ENCODE results near the gene CMTM6.

Gene CMTM6

DNA sequence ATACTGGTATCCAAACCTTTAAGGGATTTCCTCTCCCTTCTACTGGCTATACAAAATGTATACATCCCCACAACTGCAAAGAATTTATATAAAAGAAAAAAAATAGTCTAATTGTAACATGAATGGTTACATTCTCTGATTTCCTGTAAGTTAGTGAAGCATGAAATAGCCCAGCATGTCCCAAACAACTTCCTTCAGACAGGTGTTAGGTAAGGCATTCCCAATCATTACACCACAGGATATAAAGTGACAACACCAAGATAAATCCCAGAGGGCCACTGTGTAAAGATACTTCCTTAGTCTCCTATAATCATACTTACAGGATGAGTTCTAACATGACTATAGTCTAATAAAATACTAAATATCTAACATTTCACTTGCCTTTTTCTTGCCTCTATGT, 7.6 kb downstream of the CMTM6 start:
- no peak for DNase-seq
- no peaks in the 10 kb centered on the region for H3K36me3 ChIP-seq (replicated peaks; ENCODE audit: insufficient read depth, low read length)
- peaks cover 52% of the 10 kb centered on the region for H3K79me2 ChIP-seq (ENCODE audit: low read length)
- H3K4me1 ChIP-seq (ENCODE audit: low read length): peaks cover 21% of the 10 kb centered on the region
- H3K4me3 ChIP-seq (ENCODE audit: low read length): no peak overlapping the region
- no peak overlapping the region for H2AFZ ChIP-seq (ENCODE audit: low read length)
- no peak for TF ChIP-seq EZH2 (optimal IDR thresholded peaks at IDR 0.05; ENCODE audit: low read depth, low read length)
- TF ChIP-seq, protein P1, sequence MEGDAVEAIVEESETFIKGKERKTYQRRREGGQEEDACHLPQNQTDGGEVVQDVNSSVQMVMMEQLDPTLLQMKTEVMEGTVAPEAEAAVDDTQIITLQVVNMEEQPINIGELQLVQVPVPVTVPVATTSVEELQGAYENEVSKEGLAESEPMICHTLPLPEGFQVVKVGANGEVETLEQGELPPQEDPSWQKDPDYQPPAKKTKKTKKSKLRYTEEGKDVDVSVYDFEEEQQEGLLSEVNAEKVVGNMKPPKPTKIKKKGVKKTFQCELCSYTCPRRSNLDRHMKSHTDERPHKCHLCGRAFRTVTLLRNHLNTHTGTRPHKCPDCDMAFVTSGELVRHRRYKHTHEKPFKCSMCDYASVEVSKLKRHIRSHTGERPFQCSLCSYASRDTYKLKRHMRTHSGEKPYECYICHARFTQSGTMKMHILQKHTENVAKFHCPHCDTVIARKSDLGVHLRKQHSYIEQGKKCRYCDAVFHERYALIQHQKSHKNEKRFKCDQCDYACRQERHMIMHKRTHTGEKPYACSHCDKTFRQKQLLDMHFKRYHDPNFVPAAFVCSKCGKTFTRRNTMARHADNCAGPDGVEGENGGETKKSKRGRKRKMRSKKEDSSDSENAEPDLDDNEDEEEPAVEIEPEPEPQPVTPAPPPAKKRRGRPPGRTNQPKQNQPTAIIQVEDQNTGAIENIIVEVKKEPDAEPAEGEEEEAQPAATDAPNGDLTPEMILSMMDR (IDR thresholded peaks at IDR 0.05; ENCODE audit: low read length): no peak
- TF ChIP-seq EZH2phosphoT487 (IDR thresholded peaks at IDR 0.05; ENCODE audit: low read length): no peak
- H4K20me1 ChIP-seq (ENCODE audit: insufficient read depth, low read length): no peaks in the 10 kb centered on the region; the same call in 1 of the 2 replicates
- 0 out of 2 replicates have a peak, but pooled peaks cover 4% of the 10 kb centered on the region for H3F3A ChIP-seq (ENCODE audit: insufficient read depth, low read length)
- no peaks in the 10 kb centered on the region for H3K9me3 ChIP-seq (replicated peaks; ENCODE audit: insufficient read depth, low read length)
- no peak overlapping the region for H3K9ac ChIP-seq (ENCODE audit: low read length)
- no peaks in the 10 kb centered on the region for H3K27me3 ChIP-seq (replicated peaks; ENCODE audit: insufficient read depth, low read length)
- H3K9me2 ChIP-seq (replicated peaks; ENCODE audit: insufficient read depth, low read length): no peaks in the 10 kb centered on the region
- H3K27ac ChIP-seq (ENCODE audit: low read length): no peak overlapping the region
- no peak overlapping the region for H3K4me2 ChIP-seq (ENCODE audit: low read depth, low read length)

DNA sequence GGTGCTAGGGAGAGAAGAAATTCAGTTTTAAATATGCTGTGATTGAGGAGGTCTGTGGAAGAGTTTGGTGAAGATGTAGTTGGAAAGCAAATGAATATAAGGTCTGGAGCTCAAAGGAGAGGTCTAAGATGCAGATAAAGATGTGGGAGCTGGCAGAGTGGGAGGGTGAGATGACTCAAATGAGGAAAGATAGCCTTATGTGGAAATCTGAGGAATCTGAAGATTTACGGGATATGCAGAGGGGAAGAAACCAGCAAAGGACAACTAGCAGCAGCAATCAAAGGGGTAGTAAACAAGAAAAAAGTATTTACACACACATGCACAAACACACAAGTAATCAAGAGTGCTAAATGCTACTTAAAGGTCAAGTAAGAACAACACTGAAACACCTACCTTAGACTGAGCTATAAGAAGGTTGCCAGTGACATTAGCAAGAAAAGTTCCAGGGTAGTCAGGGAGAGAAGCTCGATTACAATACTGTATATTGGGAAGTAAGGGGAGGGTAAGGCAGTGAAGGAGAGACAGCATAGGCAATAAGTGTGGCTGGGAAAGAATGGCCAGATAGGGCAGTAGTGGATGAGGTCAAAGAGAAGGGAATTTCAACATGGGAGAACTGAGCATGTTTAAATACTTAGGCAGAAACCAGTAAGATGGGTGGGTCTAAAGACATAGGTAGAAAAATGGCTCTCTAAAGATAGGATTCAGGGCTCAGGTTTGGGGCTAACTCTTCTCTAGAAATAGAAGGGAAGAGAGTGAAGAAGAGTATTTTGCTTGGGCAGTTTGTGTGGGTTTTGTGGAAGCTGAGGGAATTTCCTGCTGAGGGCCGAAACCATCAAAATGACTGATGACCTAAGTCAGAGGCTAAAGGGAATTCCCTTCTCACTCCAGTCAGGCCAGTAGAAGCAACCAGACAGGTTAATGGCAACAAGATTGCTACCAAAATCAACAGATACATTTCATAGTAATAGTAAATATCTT, 8.9 kb downstream of the CMTM6 start:
- Histone ChIP-seq H3K9me3 (replicated peaks; ENCODE audit: insufficient read depth, low read length) (no peaks in the 10 kb centered on the region), H3K4me2 (ENCODE audit: low read depth, low read length) (peak overlapping the region; percentile 40; the same call in 1 of the 2 replicates), H3K4me3 (ENCODE audit: low read length) (0 out of 2 replicates have a peak overlapping the region, but pooled peaks have one; percentile 13), H3K4me1 (ENCODE audit: low read length) (peaks cover 21% of the 10 kb centered on the region), H3K36me3 (replicated peaks; ENCODE audit: insufficient read depth, low read length) (no peaks in the 10 kb centered on the region), H3F3A (ENCODE audit: insufficient read depth, low read length) (0 out of 2 replicates have a peak, but pooled peaks cover 4% of the 10 kb centered on the region), H3K9ac (ENCODE audit: low read length) (no peak overlapping the region), H4K20me1 (ENCODE audit: insufficient read depth, low read length) (no peaks in the 10 kb centered on the region; the same call in 1 of the 2 replicates), H3K27me3 (replicated peaks; ENCODE audit: insufficient read depth, low read length) (no peaks in the 10 kb centered on the region), H3K79me2 (ENCODE audit: low read length) (peaks cover 41% of the 10 kb centered on the region), H3K27ac (ENCODE audit: low read length) (no peak overlapping the region; the same call in 1 of the 2 replicates), H2AFZ (ENCODE audit: low read length) (no peak overlapping the region), H3K9me2 (replicated peaks; ENCODE audit: insufficient read depth, low read length) (no peaks in the 10 kb centered on the region)
- peak; percentile 53 for DNase-seq
- TF ChIP-seq EZH2phosphoT487 (IDR thresholded peaks at IDR 0.05; ENCODE audit: low read length) (no peak), EZH2 (optimal IDR thresholded peaks at IDR 0.05; ENCODE audit: low read depth, low read length) (no peak)
- TF ChIP-seq, protein P1 (IDR thresholded peaks at IDR 0.05; ENCODE audit: low read length): no peak

DNA sequence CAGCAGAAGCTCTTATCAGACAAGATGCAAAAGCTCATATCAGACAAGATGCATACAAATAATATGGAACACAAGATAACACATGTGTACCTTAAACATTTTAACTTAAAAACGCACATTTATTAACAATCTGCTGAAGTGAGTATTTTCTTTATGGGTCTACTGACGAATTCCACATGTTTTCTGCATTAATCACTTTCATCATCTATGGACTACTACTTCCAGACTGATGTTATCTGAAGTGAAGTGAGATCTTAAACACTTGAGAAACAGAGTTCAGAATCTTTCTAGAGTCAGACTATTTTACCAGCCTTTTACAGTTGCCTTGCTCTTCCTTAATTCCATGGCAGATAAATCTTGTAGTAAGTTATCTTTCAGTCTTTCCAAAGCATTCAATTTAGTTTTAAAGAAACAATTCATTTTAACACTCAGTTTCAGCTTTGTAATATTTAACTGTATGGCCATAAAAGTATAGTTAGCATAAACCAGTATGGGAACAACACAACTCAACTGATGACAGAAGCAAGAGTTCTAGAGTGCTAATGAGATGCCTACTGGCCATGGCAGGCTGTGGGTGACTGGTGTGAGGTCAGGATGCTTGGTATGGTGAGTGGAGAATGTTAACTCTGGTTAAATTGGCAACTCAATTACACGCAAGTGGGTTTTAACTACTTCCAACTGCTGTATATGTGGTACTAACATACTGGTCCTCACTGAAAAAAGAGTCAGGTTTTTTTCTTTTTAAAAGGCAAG, 9.8 kb downstream of the CMTM6 start:
- no peaks in the 10 kb centered on the region for H3K9me2 ChIP-seq (replicated peaks; ENCODE audit: insufficient read depth, low read length)
- no peaks in the 10 kb centered on the region for H3K9me3 ChIP-seq (replicated peaks; ENCODE audit: insufficient read depth, low read length)
- H3K36me3 ChIP-seq (replicated peaks; ENCODE audit: insufficient read depth, low read length): no peaks in the 10 kb centered on the region
- H3K9ac ChIP-seq (ENCODE audit: low read length): no peak overlapping the region
- no peak for DNase-seq
- peaks cover 21% of the 10 kb centered on the region for H3K4me1 ChIP-seq (ENCODE audit: low read length)
- no peak overlapping the region for H2AFZ ChIP-seq (ENCODE audit: low read length)
- TF ChIP-seq, protein P1 (IDR thresholded peaks at IDR 0.05; ENCODE audit: low read length): no peak
- no peak for TF ChIP-seq EZH2phosphoT487 (IDR thresholded peaks at IDR 0.05; ENCODE audit: low read length)
- TF ChIP-seq EZH2 (optimal IDR thresholded peaks at IDR 0.05; ENCODE audit: low read depth, low read length): no peak
- H3F3A ChIP-seq (ENCODE audit: insufficient read depth, low read length): 0 out of 2 replicates have a peak, but pooled peaks cover 4% of the 10 kb centered on the region
- H3K4me2 ChIP-seq (ENCODE audit: low read depth, low read length): 0 out of 2 replicates have a peak overlapping the region, but pooled peaks have one; percentile 40
- no peaks in the 10 kb centered on the region; the same call in 1 of the 2 replicates for H4K20me1 ChIP-seq (ENCODE audit: insufficient read depth, low read length)
- H3K79me2 ChIP-seq (ENCODE audit: low read length): peaks cover 41% of the 10 kb centered on the region
- H3K27ac ChIP-seq (ENCODE audit: low read length): no peak overlapping the region
- H3K4me3 ChIP-seq (ENCODE audit: low read length): no peak overlapping the region
- no peaks in the 10 kb centered on the region for H3K27me3 ChIP-seq (replicated peaks; ENCODE audit: insufficient read depth, low read length)
